GM12872 (cell line): ENCODE measurements around the gene DEXI.

Experiments
- CTCF ChIP-seq: IDR thresholded peaks from 3 replicates; pipeline ENCODE4 v1.5.1; 2011; ENCODE audit warnings: low read depth, mild to moderate bottlenecking, low read length, moderate library complexity; ENCODE audit not compliant: insufficient read depth

Gene DEXI

GRCh38 chr16:10983159-10983558, 40.9 kb upstream of the DEXI start:
- TF ChIP-seq CTCF, result peak; percentile 51

GRCh38 chr16:10982465-10983150, 40.3 kb upstream of the DEXI start:
- TF ChIP-seq CTCF, result no peak

- peak; percentile 90 for TF ChIP-seq CTCF
These were observed 39.5 kb upstream of the DEXI start for GRCh38 chr16:10981697-10982216.

GRCh38 chr16:10980813-10981212, 38.5 kb upstream of the DEXI start:
- TF ChIP-seq CTCF, result no peak

- TF ChIP-seq CTCF, result no peak
These were observed 37.7 kb upstream of the DEXI start for GRCh38 chr16:10979717-10980601.

- no peak for TF ChIP-seq CTCF
These were observed 36.7 kb upstream of the DEXI start for GRCh38 chr16:10978871-10979446.

GRCh38 chr16:10978124-10978523, 35.9 kb upstream of the DEXI start:
- TF ChIP-seq CTCF, result no peak
